Keratinocyte (primary cell): ENCODE measurements around the gene CELF2. TPM values are rescaled to one million over a fixed set of nuclear protein-coding genes. Genes with fewer than 3 reads are reported as not detected.

Experiments used
- DNase-seq: peaks from one replicate; pipeline ENCODE4 v3.0.0-alpha.2; 2011; ENCODE audit warnings: low read depth, missing footprints, low spot score
- FAIRE-seq: peaks from 2 replicates; lab custom pipeline; 2011; peaks lifted over from hg19 to GRCh38; lab: Jason Lieb, UNC
- H2AFZ ChIP-seq: 2 replicates; pipeline ENCODE4 v1.6.0; 2012; ENCODE audit warnings: low read length, control low read depth, inconsistent platforms; ENCODE audit not compliant: control insufficient read depth
- H3K27ac ChIP-seq: 2 replicates; pipeline ENCODE4 v1.5.1; 2011; ENCODE audit warnings: low read length; ENCODE audit not compliant: control insufficient read depth, insufficient read depth
- H3K27me3 ChIP-seq: 3 replicates; pipeline ENCODE4 v1.6.0; 2011; ENCODE audit warnings: low read length; ENCODE audit not compliant: control insufficient read depth, insufficient read depth; ENCODE audit errors: extremely low read depth
- H3K36me3 ChIP-seq, 2 experiments: 2 replicates in 1 of 2; 3 replicates in 1 of 2; pipeline ENCODE4 v1.5.1; 2011; ENCODE audit warnings: low read length in 2 of 2, mild to moderate bottlenecking in 1 of 2; ENCODE audit not compliant: control insufficient read depth in 2 of 2, insufficient read depth in 2 of 2; ENCODE audit errors: extremely low read depth in 1 of 2
- H3K4me1 ChIP-seq: 3 replicates; pipeline ENCODE4 v1.5.1; 2011; ENCODE audit warnings: low read length; ENCODE audit not compliant: control insufficient read depth, insufficient read depth; ENCODE audit errors: extremely low read depth
- H3K4me2 ChIP-seq: 3 replicates; pipeline ENCODE4 v1.6.0; 2011; ENCODE audit warnings: low read depth, low read length; ENCODE audit not compliant: control insufficient read depth, insufficient read depth; ENCODE audit errors: extremely low read depth
- H3K4me3 ChIP-seq, 3 experiments: fragments of 200-600 bp in 1 of 3; sonication (generic) in 1 of 3; 2 replicates in 2 of 3; 3 replicates in 1 of 3; pipeline ENCODE4 v1.5.1; 2011 to 2016; ENCODE audit warnings: low read length in 3 of 3, mild to moderate bottlenecking in 3 of 3, control low read depth in 2 of 3, inconsistent platforms in 1 of 3, low read depth in 1 of 3, mixed read lengths in 1 of 3, mixed run types in 1 of 3, moderate library complexity in 1 of 3; ENCODE audit not compliant: control insufficient read depth in 2 of 3, insufficient read depth in 2 of 3; ENCODE audit errors: extremely low read depth in 1 of 3
- H3K79me2 ChIP-seq: 2 replicates; pipeline ENCODE4 v1.6.0; 2012; ENCODE audit warnings: low read length; ENCODE audit not compliant: control insufficient read depth, insufficient read depth
- H3K9ac ChIP-seq: 3 replicates; pipeline ENCODE4 v1.6.0; 2011; ENCODE audit warnings: low read length; ENCODE audit not compliant: control insufficient read depth, insufficient read depth; ENCODE audit errors: extremely low read depth
- H3K9me1 ChIP-seq: 3 replicates; pipeline ENCODE4 v1.6.0; 2011; ENCODE audit warnings: low read length; ENCODE audit not compliant: control insufficient read depth, insufficient read depth; ENCODE audit errors: extremely low read depth
- H3K9me3 ChIP-seq: 2 replicates; pipeline ENCODE4 v1.5.1; 2012; ENCODE audit warnings: low read depth, low read length; ENCODE audit not compliant: control insufficient read depth
- H4K20me1 ChIP-seq: 3 replicates; pipeline ENCODE4 v1.6.0; 2011; ENCODE audit warnings: low read length; ENCODE audit not compliant: control insufficient read depth, insufficient read depth; ENCODE audit errors: extremely low read depth
- CTCF ChIP-seq, 3 experiments: IDR thresholded peaks in 1 of 3; conservative IDR thresholded peaks in 1 of 3; optimal IDR thresholded peaks in 1 of 3; 2 replicates in 2 of 3; 3 replicates in 1 of 3; pipeline versions ENCODE3 to v1.5.1; 2011; ENCODE audit warnings: low read length in 3 of 3, mild to moderate bottlenecking in 3 of 3, moderate library complexity in 2 of 3, control low read depth in 1 of 3, inconsistent platforms in 1 of 3; ENCODE audit not compliant: insufficient read depth in 2 of 3; ENCODE audit errors: extremely low read depth in 1 of 3
- EZH2 ChIP-seq: IDR thresholded peaks from one replicate; pipeline ENCODE4 v1.6.1; 2012; ENCODE audit warnings: inconsistent platforms, mild to moderate bottlenecking, low read length, moderate library complexity
- dilution Hi-C: fragments of 300-500 bp; cut with MboI; formaldehyde crosslinking; loops from one replicate; pipeline ENCODE4 v1.7.0; 2020; ENCODE audit warnings: low sequenced_read_pairs; ENCODE audit not compliant: extremely low pct_ligation_motif_present
- polyA plus RNA-seq, 5 experiments: library from polyadenylated mRNA; depleted of rRNA in 3 of 5; stranded (reverse) in 3 of 5; stranded (forward) in 1 of 5; unstranded in 1 of 5; fragments of >200 nt; gene quantifications; 1 replicate in 1 of 5; 2 replicates in 3 of 5; 3 replicates in 1 of 5; pipeline versions ENCODE4 v1.2.1 to v1.2.3, GENCODE V29; 2011 to 2012; ENCODE audit warnings: missing spikeins in 2 of 5, low read depth in 1 of 5, low replicate concordance in 1 of 5

Gene CELF2
- polyA plus RNA-seq, 1 donor (not counting 4 experiments of a cell fraction or from before 2014, with no cell fraction given), result 9.8 TPM

DNA sequence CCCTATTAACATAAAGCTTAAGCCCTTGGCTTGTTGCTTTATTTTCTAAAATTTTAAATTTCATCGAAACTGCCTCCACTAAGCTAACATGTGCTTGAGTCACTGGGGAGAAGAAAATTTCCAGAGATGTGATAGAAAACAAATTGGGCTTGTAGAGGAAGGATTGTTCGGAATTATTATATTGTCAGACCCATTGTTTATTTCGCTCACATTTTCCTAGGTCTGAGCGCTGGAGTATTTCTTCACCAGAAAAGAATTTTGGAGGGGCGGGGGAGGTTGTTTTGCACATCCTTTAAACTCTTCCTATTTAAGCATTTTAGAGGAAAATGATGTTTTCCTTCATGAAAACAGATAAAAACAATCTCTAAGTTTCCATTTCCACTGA, 29.1 kb downstream of the CELF2 start:
- H3K79me2 ChIP-seq, result no peaks in the 10 kb centered on the region
- no peak overlapping the region for H3K27ac ChIP-seq
- dilution Hi-C loops, result no loop called here
- DNase-seq (no peak), FAIRE-seq (no peak)
- H3K9me1 ChIP-seq, result no peaks in the 10 kb centered on the region
- no peak overlapping the region for H3K4me3 ChIP-seq
- no peak overlapping the region for H2AFZ ChIP-seq
- H3K9me3 ChIP-seq, result no peaks in the 10 kb centered on the region
- H4K20me1 ChIP-seq, result no peaks in the 10 kb centered on the region
- no peaks in the 10 kb centered on the region for H3K36me3 ChIP-seq
- no peak overlapping the region for H3K9ac ChIP-seq
- H3K4me1 ChIP-seq, result no peaks in the 10 kb centered on the region
- no peak overlapping the region for H3K4me2 ChIP-seq
- no peaks in the 10 kb centered on the region for H3K27me3 ChIP-seq
- TF ChIP-seq CTCF (optimal IDR thresholded peaks at IDR 0.05 in 1 of 3, IDR thresholded peaks at IDR 0.05 in 1 of 3, conservative IDR thresholded peaks at IDR 0.05 in 1 of 3; ENCODE audit: extremely low read depth in 1 of 3, insufficient read depth in 2 of 3, low read length in 3 of 3) (no peak), EZH2 (no peak)

GRCh38 chr10:11048707-11049278, 31.1 kb downstream of the CELF2 start:
- no peaks in the 10 kb centered on the region for H3K79me2 ChIP-seq
- H3K36me3 ChIP-seq, result no peaks in the 10 kb centered on the region
- TF ChIP-seq EZH2 (no peak), CTCF (optimal IDR thresholded peaks at IDR 0.05 in 1 of 3, IDR thresholded peaks at IDR 0.05 in 1 of 3, conservative IDR thresholded peaks at IDR 0.05 in 1 of 3; ENCODE audit: extremely low read depth in 1 of 3, insufficient read depth in 2 of 3, low read length in 3 of 3) (no peak)
- no peak overlapping the region for H3K9ac ChIP-seq
- no peak overlapping the region for H2AFZ ChIP-seq
- H3K4me2 ChIP-seq, result no peak overlapping the region
- H3K9me3 ChIP-seq, result no peaks in the 10 kb centered on the region
- no peaks in the 10 kb centered on the region for H3K9me1 ChIP-seq
- no peak overlapping the region for H3K4me3 ChIP-seq
- H3K4me1 ChIP-seq, result no peaks in the 10 kb centered on the region
- H3K27ac ChIP-seq, result no peak overlapping the region
- dilution Hi-C loops, result no loop called here
- DNase-seq (no peak), FAIRE-seq (no peak)
- H3K27me3 ChIP-seq, result no peaks in the 10 kb centered on the region
- no peaks in the 10 kb centered on the region for H4K20me1 ChIP-seq
